GM12865 (cell line): ENCODE results near the gene MEIOB.

Experiments used
- DNase-seq: peaks from one replicate; pipeline ENCODE4 v3.0.0; 2010; ENCODE audit warnings: low read depth
- H3K4me3 ChIP-seq: 2 replicates; pipeline ENCODE4 v1.5.1; 2011; ENCODE audit warnings: mild to moderate bottlenecking, low read depth, low read length, control low read depth
- TF ChIP-seq, protein P1 (sequence below): IDR thresholded peaks from 2 replicates; pipeline ENCODE4 v1.5.1; 2011; ENCODE audit warnings: low read length, control low read depth, low read depth, inconsistent platforms; ENCODE audit not compliant: insufficient read depth; ENCODE audit errors: missing control alignments

MEIOB gene

GRCh38 chr16:1859650-1860049 is 12.3 kb downstream of the MEIOB start:
- H3K4me3 ChIP-seq, result no peak overlapping the region
- TF ChIP-seq, protein P1, sequence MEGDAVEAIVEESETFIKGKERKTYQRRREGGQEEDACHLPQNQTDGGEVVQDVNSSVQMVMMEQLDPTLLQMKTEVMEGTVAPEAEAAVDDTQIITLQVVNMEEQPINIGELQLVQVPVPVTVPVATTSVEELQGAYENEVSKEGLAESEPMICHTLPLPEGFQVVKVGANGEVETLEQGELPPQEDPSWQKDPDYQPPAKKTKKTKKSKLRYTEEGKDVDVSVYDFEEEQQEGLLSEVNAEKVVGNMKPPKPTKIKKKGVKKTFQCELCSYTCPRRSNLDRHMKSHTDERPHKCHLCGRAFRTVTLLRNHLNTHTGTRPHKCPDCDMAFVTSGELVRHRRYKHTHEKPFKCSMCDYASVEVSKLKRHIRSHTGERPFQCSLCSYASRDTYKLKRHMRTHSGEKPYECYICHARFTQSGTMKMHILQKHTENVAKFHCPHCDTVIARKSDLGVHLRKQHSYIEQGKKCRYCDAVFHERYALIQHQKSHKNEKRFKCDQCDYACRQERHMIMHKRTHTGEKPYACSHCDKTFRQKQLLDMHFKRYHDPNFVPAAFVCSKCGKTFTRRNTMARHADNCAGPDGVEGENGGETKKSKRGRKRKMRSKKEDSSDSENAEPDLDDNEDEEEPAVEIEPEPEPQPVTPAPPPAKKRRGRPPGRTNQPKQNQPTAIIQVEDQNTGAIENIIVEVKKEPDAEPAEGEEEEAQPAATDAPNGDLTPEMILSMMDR, result no peak
- no peak for DNase-seq

DNA sequence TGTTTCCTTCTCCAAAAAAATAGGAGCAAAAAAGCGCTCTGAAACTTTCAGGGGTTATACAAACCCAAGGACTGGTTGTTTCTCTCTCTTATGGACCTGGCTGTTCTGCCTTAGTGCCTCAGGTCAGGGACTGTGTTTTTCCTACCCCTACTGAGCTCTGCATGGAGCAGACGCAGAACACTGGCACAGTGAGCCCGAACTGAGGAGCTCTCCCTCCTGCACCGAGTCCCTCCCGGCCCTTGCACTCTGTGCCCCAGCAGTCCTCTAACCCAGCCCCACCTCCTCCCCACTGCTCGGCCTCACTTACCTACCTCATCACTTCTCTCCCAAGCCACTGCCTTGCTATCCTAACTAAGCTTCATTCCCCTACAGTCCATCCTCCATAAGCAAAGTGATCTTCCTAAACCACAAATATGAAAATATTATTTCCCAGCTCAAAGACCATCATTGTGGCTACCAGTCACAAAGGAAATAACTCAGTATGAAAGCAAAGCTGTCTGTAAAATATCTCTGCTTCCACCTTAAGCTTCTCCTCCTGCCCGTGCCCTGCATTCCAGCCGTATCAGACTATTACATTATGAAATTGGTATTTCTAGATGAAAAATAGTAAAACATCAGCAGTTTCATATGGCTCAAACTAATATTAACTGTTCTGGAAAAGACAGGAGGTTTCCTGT is 13.6 kb downstream of the MEIOB start:
- H3K4me3 ChIP-seq, result no peak overlapping the region
- no peak for DNase-seq
- TF ChIP-seq, protein P1, result no peak

DNA sequence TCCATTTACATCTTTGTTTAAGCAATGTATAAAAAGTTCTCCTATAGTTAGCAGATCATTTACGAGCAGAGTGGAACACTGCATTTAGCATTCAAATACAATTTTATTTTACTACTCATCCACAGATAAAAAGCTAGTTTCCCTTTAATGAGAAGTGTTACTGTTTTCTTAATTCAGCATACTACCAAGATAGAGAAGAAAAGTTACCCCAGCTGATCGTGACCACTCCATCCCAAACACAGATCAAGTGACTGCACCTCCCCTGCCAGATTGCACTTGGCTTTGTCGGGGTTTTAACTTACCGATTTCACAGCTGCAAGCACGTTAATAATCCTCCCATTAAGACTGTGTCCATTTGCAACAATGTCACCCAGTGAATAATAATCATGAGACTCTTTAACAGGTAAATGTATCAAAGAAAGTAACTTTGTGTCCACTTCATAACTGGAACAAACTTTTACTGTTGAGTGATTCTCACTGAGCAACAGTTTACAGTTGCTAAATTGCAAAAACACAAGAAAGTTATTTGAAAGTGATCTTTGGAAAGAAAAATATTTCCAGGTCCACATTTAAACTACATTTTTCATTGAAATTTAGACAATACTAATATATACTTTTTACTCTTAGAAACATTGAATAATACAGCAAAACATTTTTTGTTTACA is 14.4 kb downstream of the MEIOB start:
- no peak overlapping the region for H3K4me3 ChIP-seq
- no peak for DNase-seq
- TF ChIP-seq, protein P1, result no peak

- TF ChIP-seq, protein P1, result no peak
These were observed 20.2 kb downstream of the MEIOB start for GRCh38 chr16:1851793-1852192.

GRCh38 chr16:1850981-1851380 is 21.0 kb downstream of the MEIOB start:
- TF ChIP-seq, protein P1, result no peak
- H3K4me3 ChIP-seq, result no peak overlapping the region
- no peak for DNase-seq

More at GRCh38 chr16:1851793-1852192, 20.2 kb downstream of the MEIOB start:
- no peak for DNase-seq
- H3K4me3 ChIP-seq, result no peak overlapping the region

GRCh38 chr16:1846416-1846815 is 25.5 kb downstream of the MEIOB start:
- no peak overlapping the region for H3K4me3 ChIP-seq
- DNase-seq, result no peak
- TF ChIP-seq, protein P1, result no peak
